ENCODE measurements around the gene NAV3.

Gene NAV3

DNA sequence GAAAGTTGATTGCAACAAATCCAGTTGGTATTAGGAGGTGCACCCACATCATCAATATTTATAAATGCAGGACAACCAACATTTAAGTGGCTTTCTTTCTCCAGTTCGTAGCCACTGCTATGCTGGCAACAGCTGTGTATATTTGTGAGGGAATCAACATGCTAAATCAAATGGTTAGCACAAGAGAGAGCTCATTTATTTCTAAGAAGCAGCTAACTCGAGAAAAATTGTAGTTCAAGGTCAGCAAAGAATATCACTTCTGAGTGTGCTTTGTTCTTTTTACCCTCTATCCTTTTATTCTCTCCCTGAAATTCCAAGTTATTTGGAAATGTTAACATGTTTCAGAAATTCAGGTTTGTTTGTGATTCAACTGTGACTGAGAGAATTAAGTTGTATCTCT is 137.3 kb downstream of the NAV3 start:
- TF ChIP-seq, protein P1, sequence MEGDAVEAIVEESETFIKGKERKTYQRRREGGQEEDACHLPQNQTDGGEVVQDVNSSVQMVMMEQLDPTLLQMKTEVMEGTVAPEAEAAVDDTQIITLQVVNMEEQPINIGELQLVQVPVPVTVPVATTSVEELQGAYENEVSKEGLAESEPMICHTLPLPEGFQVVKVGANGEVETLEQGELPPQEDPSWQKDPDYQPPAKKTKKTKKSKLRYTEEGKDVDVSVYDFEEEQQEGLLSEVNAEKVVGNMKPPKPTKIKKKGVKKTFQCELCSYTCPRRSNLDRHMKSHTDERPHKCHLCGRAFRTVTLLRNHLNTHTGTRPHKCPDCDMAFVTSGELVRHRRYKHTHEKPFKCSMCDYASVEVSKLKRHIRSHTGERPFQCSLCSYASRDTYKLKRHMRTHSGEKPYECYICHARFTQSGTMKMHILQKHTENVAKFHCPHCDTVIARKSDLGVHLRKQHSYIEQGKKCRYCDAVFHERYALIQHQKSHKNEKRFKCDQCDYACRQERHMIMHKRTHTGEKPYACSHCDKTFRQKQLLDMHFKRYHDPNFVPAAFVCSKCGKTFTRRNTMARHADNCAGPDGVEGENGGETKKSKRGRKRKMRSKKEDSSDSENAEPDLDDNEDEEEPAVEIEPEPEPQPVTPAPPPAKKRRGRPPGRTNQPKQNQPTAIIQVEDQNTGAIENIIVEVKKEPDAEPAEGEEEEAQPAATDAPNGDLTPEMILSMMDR (IDR thresholded peaks at IDR 0.05), result no peak

DNA sequence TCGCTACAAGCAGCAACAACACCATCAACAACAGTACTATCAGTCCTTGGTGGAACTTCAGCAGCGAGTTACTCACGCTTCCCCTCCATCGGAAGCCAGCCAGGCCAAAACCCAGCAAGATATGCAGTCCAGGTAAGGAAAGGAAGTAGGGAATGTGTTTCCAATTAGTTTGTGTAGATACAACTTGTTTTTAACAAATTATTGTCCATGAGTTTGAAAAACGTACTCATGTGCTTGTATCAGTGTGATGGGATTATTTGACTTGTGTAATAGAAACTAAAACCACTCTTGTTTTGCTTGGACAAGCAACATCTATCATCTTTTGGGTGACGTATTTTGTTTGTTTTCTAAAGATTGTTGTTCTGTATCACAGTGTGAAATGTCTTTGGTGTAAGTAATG is 137.9 kb downstream of the NAV3 start:
- TF ChIP-seq, protein P1 (IDR thresholded peaks at IDR 0.05), result no peak

DNA sequence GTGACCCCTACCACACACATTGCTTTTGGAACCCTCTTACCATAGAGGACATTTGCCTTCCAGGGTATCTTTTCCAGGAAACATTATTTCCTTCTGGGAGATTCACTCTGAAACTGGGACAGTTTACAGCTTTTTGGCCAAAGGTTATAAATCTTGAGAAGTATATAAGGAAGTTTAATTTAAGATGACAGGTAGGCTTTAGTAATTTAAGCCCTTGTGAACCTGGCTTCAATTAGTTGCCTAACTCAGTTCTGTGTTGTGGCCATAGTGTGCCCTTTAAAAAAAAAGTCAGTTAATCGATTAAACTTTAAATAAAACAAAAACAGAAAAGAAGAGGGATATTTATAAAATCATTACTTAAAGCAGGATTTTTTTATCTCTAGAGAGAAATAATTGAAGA is 142.9 kb downstream of the NAV3 start:
- TF ChIP-seq, protein P1 (IDR thresholded peaks at IDR 0.05), result no peak

DNA sequence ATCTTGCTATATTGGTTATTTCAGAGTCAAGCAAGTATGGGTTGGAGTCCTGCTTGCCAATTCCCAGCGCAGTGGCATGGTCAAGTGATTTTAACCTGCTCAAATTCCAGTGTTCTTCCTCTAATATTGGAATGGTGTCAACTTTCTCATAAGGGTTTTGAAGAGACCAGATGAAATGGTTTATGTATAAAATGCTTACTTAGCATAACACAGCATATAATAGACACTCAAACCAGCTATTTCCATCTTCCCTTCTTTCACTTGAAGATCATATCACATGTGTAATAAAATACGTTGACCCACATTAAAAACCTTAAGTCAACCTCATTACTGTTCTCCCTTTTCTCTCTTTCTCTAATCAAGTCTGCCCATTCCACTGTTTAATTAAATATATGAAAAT is 144.0 kb downstream of the NAV3 start:
- TF ChIP-seq, protein P1 (IDR thresholded peaks at IDR 0.05), result no peak

DNA sequence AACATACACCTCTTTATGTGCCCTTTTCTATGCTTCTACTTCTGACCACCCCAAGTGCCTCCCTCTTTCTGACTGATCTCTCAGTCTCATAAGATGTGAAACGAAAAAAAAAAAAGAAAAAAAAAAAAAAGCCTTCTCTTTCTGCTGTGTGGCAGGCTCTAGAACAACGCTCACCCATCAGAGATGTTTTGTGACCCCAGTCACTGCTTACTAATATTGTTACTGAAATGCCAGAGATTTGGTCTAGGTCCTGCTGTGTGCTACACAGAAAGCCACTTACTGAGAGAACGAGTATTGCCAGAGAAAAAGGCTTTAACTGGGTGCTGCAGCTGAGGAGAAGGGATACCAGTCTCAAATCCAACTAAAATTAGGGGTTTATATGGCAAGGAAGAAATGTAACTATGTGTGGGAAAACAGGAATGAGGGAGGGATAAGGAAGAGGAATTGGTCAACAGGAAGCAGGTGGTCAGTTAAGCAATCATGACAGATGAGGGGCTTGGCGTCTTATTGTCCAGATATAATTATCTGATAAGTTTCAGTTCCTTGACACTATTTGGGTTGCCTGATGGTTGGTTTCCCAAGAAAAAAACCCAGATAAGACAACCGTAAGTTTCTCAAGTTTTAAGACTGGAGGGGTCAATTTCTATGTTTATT is 149.0 kb downstream of the NAV3 start:
- TF ChIP-seq, protein P1 (IDR thresholded peaks at IDR 0.05), result no peak

DNA sequence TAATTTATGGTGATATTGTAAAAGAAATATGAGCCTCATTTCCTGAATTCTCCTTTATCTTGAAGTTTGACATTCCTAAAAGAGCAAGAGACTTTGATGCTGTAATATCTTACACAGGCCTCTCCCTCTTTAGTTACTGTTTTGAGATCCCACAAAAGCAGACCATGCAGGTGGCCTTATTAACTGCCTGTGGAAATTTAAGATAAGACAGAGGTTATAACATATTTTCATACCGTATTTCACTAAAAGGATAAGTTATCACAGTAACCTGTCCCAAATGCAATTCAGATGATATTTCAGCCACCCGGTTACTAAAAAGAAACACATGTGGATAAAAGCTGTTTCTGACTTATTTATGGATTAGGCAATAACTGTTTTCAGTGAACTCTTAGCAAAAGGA is 150.1 kb downstream of the NAV3 start:
- TF ChIP-seq, protein P1 (IDR thresholded peaks at IDR 0.05), result no peak

DNA sequence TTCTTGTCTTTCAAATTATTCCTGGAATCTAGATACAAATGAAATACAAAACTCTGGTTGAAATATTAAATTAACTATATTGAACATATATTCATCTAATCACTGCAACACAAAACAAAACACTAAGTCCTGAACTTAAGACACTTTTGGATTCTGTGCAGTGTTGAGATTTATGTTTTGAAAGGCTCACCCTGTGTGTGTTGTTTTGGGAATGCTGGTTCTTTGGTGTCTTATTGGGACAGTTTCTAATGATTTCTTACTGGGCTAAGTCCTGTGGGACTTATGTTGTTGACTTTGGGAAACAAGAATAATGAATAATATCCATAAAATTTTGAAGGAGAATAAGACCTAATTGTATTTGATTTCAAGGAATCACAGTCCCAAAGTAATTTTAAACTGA is 153.2 kb downstream of the NAV3 start:
- TF ChIP-seq, protein P1 (IDR thresholded peaks at IDR 0.05), result no peak

DNA sequence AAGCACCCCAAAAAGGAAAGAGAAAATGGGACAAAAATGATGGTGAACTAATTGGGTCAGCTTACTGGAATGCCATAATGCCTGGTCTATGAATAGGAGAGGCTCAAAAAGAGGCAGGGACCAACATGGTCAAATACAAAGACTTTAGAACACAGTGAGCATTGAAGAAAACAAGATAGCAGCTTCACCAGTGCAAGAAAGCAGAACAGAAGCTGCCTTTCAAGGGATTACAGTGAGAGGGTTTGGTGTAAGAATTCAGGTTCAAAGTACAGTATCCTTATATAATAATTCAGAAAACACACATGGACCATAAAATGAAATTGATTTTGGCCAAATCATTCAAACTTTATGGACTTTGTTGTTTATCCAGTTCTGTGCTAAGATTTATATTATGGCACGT is 162.1 kb downstream of the NAV3 start:
- TF ChIP-seq, protein P1 (IDR thresholded peaks at IDR 0.05), result no peak
